GM19239 (cell line): ENCODE results near the gene MAN2B2.

Experiments
- DNase-seq: peaks from one replicate; pipeline ENCODE4 v3.0.0; 2011; ENCODE audit warnings: low spot score; ENCODE audit not compliant: insufficient read length
- FAIRE-seq: peaks from 2 replicates; lab custom pipeline; 2011; peaks lifted over from hg19 to GRCh38; lab: Jason Lieb, UNC

Gene MAN2B2

DNA sequence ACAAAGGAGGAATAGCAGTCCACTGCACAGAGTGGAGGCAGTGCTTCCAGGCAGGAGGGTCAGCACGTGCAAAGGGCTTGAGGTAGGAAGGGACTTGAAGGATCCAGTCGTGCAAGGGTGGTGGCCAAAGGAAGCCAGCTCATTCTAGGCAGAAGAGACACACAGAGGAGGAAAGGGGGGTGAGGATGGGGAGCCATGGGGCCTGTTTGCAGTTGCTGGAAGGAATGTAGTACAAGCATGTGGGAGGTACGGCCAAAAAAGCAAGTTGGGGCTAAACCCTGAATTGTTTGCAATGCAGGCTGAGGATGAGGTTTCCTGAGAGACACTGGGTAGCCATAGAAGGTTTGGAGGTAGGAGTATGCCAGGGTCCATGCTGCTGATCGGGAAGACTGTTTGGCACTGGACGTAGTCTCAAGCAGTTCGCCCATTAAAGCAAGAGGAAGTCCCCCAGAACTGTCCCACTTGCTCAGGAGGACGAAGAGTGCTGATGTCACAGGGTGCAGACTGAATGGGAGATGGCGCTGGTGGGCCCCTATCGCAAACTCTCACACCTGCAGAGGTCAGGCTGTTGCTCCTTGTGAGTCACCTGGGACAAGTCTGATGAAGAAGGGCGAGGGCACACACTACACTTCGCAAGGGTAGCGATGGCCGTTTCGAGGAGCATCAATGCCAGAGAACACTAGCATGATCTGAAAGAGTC, 9.1 kb upstream of the MAN2B2 start:
- no peak for DNase-seq
- no peak for FAIRE-seq

DNA sequence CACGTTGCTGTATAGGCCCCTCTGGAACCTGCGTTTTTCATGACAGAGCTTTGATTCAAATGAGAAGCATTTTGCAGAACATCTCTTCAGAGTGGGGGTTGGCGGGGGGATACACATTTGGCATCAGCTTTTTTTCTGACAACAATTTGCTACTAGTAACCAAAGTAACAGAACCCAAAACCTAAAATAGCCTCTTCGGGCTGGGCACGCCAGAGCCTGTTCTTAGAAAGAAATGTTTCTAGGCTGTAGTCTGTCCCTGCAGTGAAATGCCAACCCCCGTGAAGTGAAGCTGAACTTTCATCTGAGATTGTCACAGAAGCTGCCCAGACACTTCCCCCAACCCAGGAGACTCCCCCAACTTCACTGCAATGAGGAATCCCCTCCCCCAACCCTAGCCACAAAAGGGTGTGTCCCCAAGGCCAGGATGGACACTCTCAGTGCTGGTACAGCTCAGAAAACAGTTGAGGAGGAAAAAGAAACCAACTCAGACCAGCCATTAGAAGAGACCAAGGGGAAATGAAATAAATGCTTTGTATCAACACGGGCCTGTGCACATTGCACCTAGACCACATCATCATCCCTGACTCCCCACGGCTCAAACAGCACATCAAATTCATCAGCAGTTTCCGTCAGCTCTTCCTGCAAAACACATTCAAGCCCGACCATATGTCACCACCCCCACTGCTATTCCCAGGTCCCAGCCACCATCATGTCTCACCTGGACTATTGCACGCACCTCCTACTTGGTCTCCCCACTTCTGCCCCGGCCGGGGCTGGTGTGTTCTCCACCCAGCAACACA, 8.4 kb upstream of the MAN2B2 start:
- no peak for DNase-seq
- no peak for FAIRE-seq

GRCh38 chr4:6567218-6567617, 7.8 kb upstream of the MAN2B2 start:
- FAIRE-seq: no peak

GRCh38 chr4:6568148-6568547, 6.8 kb upstream of the MAN2B2 start:
- no peak for FAIRE-seq

More at GRCh38 chr4:6567218-6567617, 7.8 kb upstream of the MAN2B2 start:
- no peak for DNase-seq

GRCh38 chr4:6568689-6569332, 6.2 kb upstream of the MAN2B2 start:
- DNase-seq (no peak), FAIRE-seq (no peak)

More at GRCh38 chr4:6568148-6568547, 6.8 kb upstream of the MAN2B2 start:
- no peak for DNase-seq

DNA sequence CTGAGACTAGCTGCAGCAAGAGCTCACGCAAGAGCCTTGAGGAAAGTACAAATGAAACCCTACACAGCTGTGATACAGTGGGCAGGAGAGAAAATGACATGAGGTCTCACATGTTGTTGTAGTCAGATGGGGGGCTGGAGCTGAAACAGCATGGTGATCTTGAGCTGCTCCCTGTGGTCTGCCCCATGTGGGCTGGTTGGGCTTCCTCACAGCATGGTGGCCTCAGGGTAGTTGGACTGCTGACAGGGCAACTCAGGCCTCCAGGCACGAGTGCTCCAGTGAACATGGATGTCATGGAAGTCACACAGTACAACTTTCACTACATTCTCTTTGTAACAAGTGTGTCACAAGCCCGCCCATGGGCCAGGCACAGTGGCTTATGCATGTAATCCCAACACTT, 3.4 kb upstream of the MAN2B2 start:
- FAIRE-seq: no peak
- DNase-seq: no peak

GRCh38 chr4:6573551-6573950, 1.4 kb upstream of the MAN2B2 start:
- DNase-seq (no peak), FAIRE-seq (no peak)

DNA sequence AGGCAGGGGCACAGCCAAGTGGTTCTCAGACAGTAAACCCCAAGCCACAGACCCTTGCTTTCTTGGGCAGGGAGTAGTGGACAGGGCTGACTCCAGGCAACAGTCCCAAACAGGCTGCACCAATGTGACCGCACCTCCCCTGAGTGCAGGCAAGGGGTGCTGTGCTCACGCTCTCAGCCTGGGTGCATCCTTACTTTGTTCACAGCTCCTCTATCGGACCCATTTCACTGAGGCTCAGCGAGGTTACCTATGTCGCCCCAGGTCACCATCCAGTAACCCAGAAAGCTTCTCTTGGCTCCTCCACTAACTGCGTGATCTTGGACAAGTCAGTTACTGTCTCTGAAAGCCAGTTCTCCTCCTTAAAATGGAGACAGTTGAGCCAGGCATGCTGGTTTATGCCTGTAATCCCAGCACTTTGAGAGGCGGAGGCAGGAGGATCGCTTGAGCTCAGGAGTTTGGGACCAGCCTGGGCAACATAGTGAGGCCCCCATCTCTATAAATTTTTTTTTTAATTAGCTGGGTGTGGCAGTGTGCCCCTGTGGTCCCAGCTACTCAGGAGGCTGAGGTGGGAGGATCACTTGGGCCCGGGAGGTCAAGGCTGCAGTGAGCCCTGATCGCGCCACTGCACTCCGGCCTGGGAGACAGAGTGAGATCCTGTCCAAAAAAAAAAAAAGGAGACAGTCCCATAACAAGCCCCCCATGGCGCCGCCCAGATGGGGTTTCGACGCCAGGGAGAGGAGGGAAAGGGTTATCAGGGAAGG, 823 bp upstream of the MAN2B2 start:
- FAIRE-seq: no peak
- DNase-seq: no peak

- FAIRE-seq: no peak
- DNase-seq: no peak
Measured at GRCh38 chr4:6575503-6576240, 683 bp downstream of the MAN2B2 start.

DNA sequence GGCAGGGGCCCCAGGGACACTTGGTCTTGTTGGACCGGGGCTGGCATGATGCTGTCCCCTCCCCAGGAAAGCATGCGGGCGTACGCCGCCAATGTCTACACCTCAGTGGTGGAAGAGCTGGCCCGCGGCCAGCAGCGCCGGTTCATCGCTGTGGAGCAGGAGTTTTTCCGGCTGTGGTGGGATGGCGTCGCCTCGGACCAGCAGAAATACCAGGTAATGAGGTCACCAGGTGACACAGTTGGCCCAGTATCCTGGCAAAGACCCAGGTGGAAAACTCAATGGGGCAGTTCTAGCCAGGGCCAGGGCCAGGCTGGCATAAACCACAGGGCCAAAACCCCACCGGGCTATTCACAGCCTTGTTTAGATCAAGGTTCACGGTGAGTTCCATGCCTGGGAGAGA, 1.5 kb downstream of the MAN2B2 start:
- FAIRE-seq (no peak), DNase-seq (no peak)

DNA sequence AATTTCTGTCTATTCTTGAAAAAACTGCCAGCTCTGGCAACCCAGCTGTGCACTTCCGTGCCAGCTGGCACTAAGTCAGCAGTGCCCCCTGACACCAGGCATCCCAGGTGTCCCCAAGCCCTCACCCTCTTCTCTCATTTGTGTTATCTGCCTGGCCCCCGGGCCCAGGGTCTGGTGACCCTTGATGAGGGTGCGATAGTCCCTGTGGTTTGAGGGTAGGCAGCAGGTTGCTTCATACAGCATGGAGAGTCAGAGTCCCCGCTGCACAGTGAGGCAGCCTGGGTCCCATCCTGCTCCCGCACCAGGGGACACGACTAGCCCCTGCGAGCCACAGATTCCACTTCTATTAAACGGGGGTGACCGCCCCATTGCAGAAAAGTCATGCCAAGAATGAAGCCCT, 1.9 kb downstream of the MAN2B2 start:
- DNase-seq (no peak), FAIRE-seq (no peak)

DNA sequence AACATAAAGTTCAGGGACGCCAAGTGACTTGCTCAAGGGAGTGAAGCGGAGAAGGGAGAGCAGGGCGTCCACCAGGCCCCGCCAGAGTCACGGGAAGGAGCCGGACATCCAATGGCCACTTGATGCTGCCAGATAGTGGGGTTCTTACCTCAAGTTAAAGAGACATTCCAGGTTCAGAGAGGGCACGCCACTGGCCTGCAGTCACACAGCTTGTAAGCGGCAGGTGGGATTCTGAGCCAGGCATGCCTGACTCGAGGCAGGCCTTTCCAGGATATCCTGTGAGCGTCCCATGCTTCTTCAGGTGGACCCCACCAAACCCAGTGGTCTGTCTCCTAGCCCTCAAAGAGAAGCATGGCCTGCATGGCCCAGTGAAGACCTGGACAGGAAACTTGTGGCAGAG, 2.4 kb downstream of the MAN2B2 start:
- DNase-seq: no peak
- no peak for FAIRE-seq

GRCh38 chr4:6578221-6578620, 3.2 kb downstream of the MAN2B2 start:
- no peak for FAIRE-seq
- no peak for DNase-seq

DNA sequence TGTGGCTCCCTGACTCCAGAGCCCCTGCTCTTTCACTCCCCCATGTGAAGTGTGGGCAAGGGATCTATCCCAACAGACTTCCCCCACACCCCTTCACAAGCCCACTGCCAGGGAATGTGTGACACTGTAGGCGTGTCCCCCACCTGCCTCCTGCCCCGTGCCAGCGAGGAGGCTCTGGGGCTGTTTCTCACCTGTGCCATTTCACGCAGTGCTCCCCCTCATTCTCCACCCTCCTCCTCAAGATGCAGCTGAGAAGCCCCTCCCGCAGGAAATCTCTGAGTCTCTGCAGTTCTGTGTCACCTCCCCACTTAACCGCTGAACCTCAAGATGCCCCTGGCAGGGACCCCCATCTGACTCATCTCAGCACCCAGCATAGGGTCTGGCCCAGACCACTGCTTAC, 5.4 kb downstream of the MAN2B2 start:
- DNase-seq: no peak
- FAIRE-seq: no peak

DNA sequence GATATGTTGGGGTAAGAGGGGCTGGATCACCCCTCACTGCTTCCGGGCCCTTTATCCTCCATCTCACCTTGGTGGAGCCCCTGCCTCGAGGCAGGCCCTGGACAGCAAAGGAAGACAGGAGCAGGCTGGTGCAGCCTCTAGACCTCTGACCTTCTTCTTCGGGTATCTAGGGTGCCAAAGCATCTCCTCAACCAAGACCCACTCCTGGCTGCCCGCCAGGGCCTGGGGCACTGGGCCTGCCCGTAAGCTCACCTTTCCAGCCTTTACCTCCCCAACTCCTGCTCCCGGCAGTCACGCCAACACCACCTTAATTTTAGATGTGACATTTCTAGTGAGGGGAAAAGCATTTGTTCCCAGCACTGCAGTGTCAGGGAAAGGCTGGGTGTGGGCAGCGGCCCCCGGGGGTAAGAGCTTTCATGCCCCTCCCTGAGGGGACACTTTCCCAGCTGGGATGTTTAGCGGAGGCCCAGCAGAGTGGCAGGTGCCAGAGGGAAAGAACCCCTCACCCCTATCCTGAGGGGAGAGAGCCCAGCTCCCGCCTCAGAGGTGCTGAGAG, 6.7 kb downstream of the MAN2B2 start:
- FAIRE-seq (no peak), DNase-seq (no peak)

DNA sequence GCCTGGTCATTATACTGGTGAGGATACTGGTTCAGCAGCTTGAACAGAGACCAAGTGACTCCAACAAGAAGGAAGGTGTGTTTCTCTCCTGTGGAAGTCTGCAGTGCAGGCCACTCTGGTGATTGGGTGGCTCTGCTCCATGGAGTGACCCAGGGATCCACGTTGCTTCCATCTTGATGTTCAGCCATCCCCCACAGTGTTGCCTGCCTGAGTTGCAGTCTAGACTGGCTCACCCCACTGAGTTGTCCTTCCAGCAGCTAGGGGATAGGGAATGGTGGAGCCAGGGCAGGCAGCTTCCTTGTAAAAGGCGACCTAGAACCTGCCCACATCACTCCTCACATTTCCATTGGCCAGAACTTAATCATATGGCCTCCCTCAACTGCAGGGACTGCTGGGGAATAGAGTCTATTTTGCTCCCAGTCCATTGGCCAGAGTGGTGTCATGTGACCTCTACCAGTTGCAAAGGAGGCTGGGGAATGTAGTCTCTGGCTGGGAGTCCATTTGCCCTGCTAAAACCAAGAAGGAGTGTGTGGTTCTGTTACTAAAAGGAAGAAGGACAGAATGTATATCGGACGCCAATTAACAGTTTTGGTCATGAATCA, 8.0 kb downstream of the MAN2B2 start:
- DNase-seq (no peak), FAIRE-seq (no peak)

DNA sequence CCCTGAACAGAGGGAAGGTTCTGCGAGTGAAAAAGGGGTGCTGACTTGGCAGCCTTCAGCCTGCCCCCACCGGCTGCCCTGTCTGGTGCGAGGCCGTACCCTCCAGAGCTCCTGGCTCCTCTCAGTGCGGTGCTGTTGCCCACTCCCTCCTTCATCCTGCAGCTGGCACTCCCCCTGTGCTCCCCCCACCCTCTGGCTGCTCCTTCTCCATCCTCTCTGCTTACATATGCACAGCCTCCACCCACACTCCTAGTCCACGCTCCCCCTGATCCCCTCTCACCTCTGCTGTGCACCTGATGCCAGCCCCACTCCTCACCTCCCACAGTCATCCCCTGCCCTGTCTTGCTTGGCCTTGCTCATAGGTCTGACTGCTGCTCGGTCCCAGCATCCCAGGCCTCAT, 9.9 kb downstream of the MAN2B2 start:
- DNase-seq (no peak), FAIRE-seq (no peak)

- DNase-seq (no peak), FAIRE-seq (no peak)
Measured at GRCh38 chr4:6586715-6587325, 11.8 kb downstream of the MAN2B2 start.

- FAIRE-seq (no peak), DNase-seq (no peak)
Measured at GRCh38 chr4:6589444-6589843, 14.5 kb downstream of the MAN2B2 start.
